Measurements from ENCODE around the gene FBXO34. TPM values are rescaled to one million over a fixed set of nuclear protein-coding genes. Genes with fewer than 3 reads are reported as not detected.

FBXO34 gene
- total RNA-seq, 2 donors from 2014 or later: 39.8 to 70.9 TPM

GRCh38 chr14:55254581-55254980 lies 16.6 kb upstream of the FBXO34 start:
- no peak for DNase-seq
- Histone ChIP-seq H3K4me1 (no peaks in the 10 kb centered on the region), H3K9ac (ENCODE audit: low read depth in 2 of 2, low read length in 2 of 2) (no peak overlapping the region), H3K27ac (no peak overlapping the region), H3K9me3 (no peaks in the 10 kb centered on the region), H3K27me3 (no peaks in the 10 kb centered on the region), H3K4me3 (no peak overlapping the region), H3K36me3 (no peaks in the 10 kb centered on the region)
- intact Hi-C loops (cut with DNase I): no loop called here
- TF ChIP-seq, protein P1, sequence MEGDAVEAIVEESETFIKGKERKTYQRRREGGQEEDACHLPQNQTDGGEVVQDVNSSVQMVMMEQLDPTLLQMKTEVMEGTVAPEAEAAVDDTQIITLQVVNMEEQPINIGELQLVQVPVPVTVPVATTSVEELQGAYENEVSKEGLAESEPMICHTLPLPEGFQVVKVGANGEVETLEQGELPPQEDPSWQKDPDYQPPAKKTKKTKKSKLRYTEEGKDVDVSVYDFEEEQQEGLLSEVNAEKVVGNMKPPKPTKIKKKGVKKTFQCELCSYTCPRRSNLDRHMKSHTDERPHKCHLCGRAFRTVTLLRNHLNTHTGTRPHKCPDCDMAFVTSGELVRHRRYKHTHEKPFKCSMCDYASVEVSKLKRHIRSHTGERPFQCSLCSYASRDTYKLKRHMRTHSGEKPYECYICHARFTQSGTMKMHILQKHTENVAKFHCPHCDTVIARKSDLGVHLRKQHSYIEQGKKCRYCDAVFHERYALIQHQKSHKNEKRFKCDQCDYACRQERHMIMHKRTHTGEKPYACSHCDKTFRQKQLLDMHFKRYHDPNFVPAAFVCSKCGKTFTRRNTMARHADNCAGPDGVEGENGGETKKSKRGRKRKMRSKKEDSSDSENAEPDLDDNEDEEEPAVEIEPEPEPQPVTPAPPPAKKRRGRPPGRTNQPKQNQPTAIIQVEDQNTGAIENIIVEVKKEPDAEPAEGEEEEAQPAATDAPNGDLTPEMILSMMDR (IDR thresholded peaks at IDR 0.05): no peak

DNA sequence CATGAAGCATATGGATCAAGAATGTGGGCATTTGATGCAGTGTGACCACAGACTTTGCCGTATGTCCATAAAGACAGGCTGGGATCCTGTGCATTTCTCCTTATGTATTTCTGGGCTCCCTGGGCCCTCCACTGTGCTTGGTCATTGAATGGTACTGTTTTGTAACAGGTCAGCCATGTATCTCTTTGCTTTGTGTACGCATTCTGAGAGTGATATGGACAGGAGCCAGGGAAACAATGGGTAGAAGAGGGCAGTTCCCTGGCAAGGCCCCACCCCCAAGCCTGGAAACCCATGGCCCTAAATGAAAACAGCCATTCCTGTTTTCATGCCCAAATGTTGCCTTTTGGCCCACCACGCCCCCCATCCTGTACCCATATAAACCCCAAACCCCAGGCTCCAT lies 15.2 kb upstream of the FBXO34 start:
- Histone ChIP-seq H3K9ac (ENCODE audit: low read depth in 2 of 2, low read length in 2 of 2) (no peak overlapping the region), H3K36me3 (no peaks in the 10 kb centered on the region), H3K4me1 (no peaks in the 10 kb centered on the region), H3K4me3 (no peak overlapping the region), H3K9me3 (no peaks in the 10 kb centered on the region), H3K27ac (no peak overlapping the region), H3K27me3 (no peaks in the 10 kb centered on the region)
- intact Hi-C loops (cut with DNase I): no loop called here
- TF ChIP-seq, protein P1 (IDR thresholded peaks at IDR 0.05): no peak
- DNase-seq: no peak

GRCh38 chr14:55256586-55256985 lies 14.6 kb upstream of the FBXO34 start:
- no peak for DNase-seq
- intact Hi-C loops (cut with DNase I): no loop called here
- H3K4me3 ChIP-seq: no peak overlapping the region
- no peaks in the 10 kb centered on the region for H3K9me3 ChIP-seq
- no peak overlapping the region for H3K9ac ChIP-seq (ENCODE audit: low read depth in 2 of 2, low read length in 2 of 2)
- no peaks in the 10 kb centered on the region for H3K27me3 ChIP-seq
- TF ChIP-seq, protein P1 (IDR thresholded peaks at IDR 0.05): no peak
- no peak overlapping the region for H3K27ac ChIP-seq
- no peaks in the 10 kb centered on the region for H3K4me1 ChIP-seq
- no peaks in the 10 kb centered on the region for H3K36me3 ChIP-seq

DNA sequence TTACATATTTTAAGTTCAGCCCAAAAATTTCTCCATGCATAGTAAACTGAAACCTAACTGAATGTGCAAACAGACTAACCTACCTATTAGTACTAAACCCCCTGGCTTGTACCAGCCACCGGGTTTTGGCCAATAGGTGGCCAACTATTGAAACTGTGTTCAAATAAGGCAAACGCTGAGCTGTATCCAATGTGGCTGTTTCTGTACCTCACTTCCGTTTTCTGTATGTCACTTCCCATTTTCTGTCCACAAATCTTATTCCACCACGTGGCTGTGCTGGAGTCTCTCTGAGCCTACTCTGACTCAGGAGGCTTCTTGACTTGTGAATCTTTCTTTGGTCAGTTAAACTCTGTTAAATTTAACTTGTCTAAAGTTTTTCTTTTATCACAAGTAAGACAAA lies 6.0 kb upstream of the FBXO34 start:
- Histone ChIP-seq H3K27ac (no peak overlapping the region), H3K4me3 (no peak overlapping the region), H3K27me3 (no peaks in the 10 kb centered on the region), H3K9ac (ENCODE audit: low read depth in 2 of 2, low read length in 2 of 2) (no peak overlapping the region), H3K9me3 (no peaks in the 10 kb centered on the region), H3K36me3 (no peaks in the 10 kb centered on the region), H3K4me1 (no peaks in the 10 kb centered on the region)
- TF ChIP-seq, protein P1 (IDR thresholded peaks at IDR 0.05): no peak
- DNase-seq: no peak
- intact Hi-C loops (cut with DNase I): no loop called here

DNA sequence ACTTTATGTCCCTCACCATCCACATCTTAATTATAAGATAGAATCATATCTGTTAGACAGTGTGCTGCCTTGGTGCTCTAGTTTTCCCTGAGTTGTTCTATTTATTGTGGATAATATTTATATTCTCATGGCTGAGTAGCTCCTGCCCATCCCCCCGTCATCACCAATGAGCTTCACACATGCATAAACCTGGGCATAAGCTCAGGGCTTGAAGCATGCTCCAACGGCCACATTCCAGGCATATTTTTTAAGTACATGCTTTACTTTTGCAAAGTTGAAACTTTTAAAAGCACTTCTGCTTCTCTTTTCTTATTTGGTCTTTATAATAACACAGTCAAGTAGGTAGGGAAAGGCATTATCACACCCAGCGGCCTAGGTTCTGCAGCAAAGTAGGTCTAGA lies 3.4 kb upstream of the FBXO34 start:
- no peaks in the 10 kb centered on the region for H3K9me3 ChIP-seq
- H3K4me1 ChIP-seq: no peaks in the 10 kb centered on the region
- no peaks in the 10 kb centered on the region for H3K36me3 ChIP-seq
- TF ChIP-seq, protein P1 (IDR thresholded peaks at IDR 0.05): no peak
- no peak overlapping the region for H3K27ac ChIP-seq
- intact Hi-C loops (cut with DNase I): no loop called here
- H3K4me3 ChIP-seq: no peak overlapping the region
- no peak overlapping the region for H3K9ac ChIP-seq (ENCODE audit: low read depth in 2 of 2, low read length in 2 of 2)
- no peaks in the 10 kb centered on the region for H3K27me3 ChIP-seq
- no peak for DNase-seq

Data from colonic mucosa (tissue), 4 donors.